K562 (cell line): ENCODE results near the gene ZNF587. TPM values are rescaled to one million over a fixed set of nuclear protein-coding genes. Genes with fewer than 3 reads are reported as not detected.

Experiments
- ATAC-seq: fragments of 200-7000 bp; cut with Tn5 transposase; 3 replicates; pipeline ENCODE4 v1.9.1; 2020; ENCODE audit warnings: moderate library complexity
- BruUV-seq: library from RNA; stranded (reverse); fragments of 400-500 nt; replicated peaks from 2 replicates; lab custom pipeline; 2021; lab: Mats Ljungman, UMichigan
- CTCF ChIA-PET: fragments of 300-600 bp; formaldehyde crosslinking; extraction: SDS; loops from one replicate; lab custom pipeline; 2021; ENCODE audit warnings: low intra/inter-chr PET ratio; lab: Yijun Ruan, JAX
- POLR2A ChIA-PET: fragments of 300-600, 350-650 bp; sonication (Branson Sonifier 250); formaldehyde crosslinking; extraction: SDS; loops from one replicate; lab custom pipeline; 2021; ENCODE audit warnings: antibody characterized with exemption, inconsistent platforms; lab: Yijun Ruan, JAX
- DNase-seq, 4 experiments: peaks; one replicate each; pipeline versions ENCODE4 v3.0.0 to v3.0.0-alpha.2; 2011 to 2018; ENCODE audit warnings: low spot score in 3 of 4, mixed read lengths in 3 of 4; ENCODE audit errors: extremely low read depth in 1 of 4
- FAIRE-seq: peaks from 2 replicates; lab custom pipeline; 2011; peaks lifted over from hg19 to GRCh38; lab: Jason Lieb, UNC
- H2AFZ ChIP-seq: 2 replicates; pipeline ENCODE4 v1.6.0; 2011; ENCODE audit warnings: low read depth, low read length, control low read depth, inconsistent platforms
- H3K27ac ChIP-seq: fragments of 200-600 bp; 3 replicates; pipeline ENCODE4 v1.8.0; 2011; ENCODE audit warnings: low read depth, mild to moderate bottlenecking, control low read depth, inconsistent platforms, low read length, moderate library complexity, mixed read lengths; ENCODE audit errors: extremely low read depth
- H3K27me3 ChIP-seq, 2 experiments: fragments of 300-600 bp in 1 of 2; 2 replicates in 1 of 2; 3 replicates in 1 of 2; pipeline versions ENCODE4 v1.6.0 to v1.8.0; 2011; ENCODE audit warnings: inconsistent platforms in 2 of 2, low read length in 2 of 2, mild to moderate bottlenecking in 1 of 2, mixed read lengths in 1 of 2, moderate library complexity in 1 of 2; ENCODE audit not compliant: control insufficient read depth in 2 of 2, insufficient read depth in 2 of 2
- H3K36me3 ChIP-seq: fragments of 300-600 bp; 3 replicates; pipeline ENCODE4 v1.8.0; 2011; ENCODE audit warnings: mild to moderate bottlenecking, low read length, inconsistent platforms; ENCODE audit not compliant: control insufficient read depth, insufficient read depth
- H3K4me1 ChIP-seq, 2 experiments: fragments of 200-600 bp in 1 of 2; replicated peaks in 1 of 2; 2 replicates in 1 of 2; 3 replicates in 1 of 2; pipeline versions ENCODE4 v1.5.1 to v1.8.0; 2011; ENCODE audit warnings: inconsistent platforms in 2 of 2, low read length in 2 of 2, mild to moderate bottlenecking in 1 of 2, mixed read lengths in 1 of 2, moderate library complexity in 1 of 2; ENCODE audit not compliant: control insufficient read depth in 2 of 2, insufficient read depth in 2 of 2
- H3K4me2 ChIP-seq: 2 replicates; pipeline ENCODE4 v1.6.1; 2011; ENCODE audit warnings: low read length, control low read depth, inconsistent platforms, mixed read lengths; ENCODE audit not compliant: insufficient read depth
- H3K4me3 ChIP-seq: fragments of 200-600 bp; sonication (generic), shearing (Covaris generic); 2 replicates; pipeline ENCODE4 v1.5.1; 2016; ENCODE audit warnings: control low read depth, inconsistent platforms
- H3K79me2 ChIP-seq: fragments of 200-600 bp; 3 replicates; pipeline ENCODE4 v1.8.0; 2011; ENCODE audit warnings: low read length, inconsistent platforms; ENCODE audit not compliant: control insufficient read depth, insufficient read depth
- H3K9ac ChIP-seq, 2 experiments: 2 replicates each; pipeline versions ENCODE4 v1.6.0 to v1.6.1; 2011; ENCODE audit warnings: low read depth in 2 of 2, low read length in 2 of 2, control low read depth in 1 of 2, inconsistent platforms in 1 of 2, mild to moderate bottlenecking in 1 of 2, mixed read lengths in 1 of 2; ENCODE audit not compliant: insufficient read depth in 1 of 2
- H3K9me1 ChIP-seq: one replicate; pipeline ENCODE4 v1.6.0; 2011; ENCODE audit warnings: inconsistent platforms, mild to moderate bottlenecking, low read length, moderate library complexity; ENCODE audit not compliant: control insufficient read depth, insufficient read depth
- H3K9me3 ChIP-seq: replicated peaks from 2 replicates; pipeline ENCODE4 v1.5.1; 2011; ENCODE audit warnings: low read depth, low read length, inconsistent platforms; ENCODE audit not compliant: control insufficient read depth, insufficient read depth
- H4K20me1 ChIP-seq: replicated peaks from 2 replicates; pipeline ENCODE4 v1.6.1; 2011; ENCODE audit warnings: low read length, inconsistent platforms, mixed read lengths; ENCODE audit not compliant: control insufficient read depth, insufficient read depth
- ASH1L ChIP-seq: fragments of 450-650 bp; IDR thresholded peaks from 2 replicates; pipeline ENCODE4 v1.6.1; 2018; ENCODE audit warnings: borderline replicate concordance, mild to moderate bottlenecking, low read depth; ENCODE audit not compliant: partially characterized antibody
- ATF7 ChIP-seq: fragments of 450-650 bp; IDR thresholded peaks from 2 replicates; pipeline ENCODE4 v1.7.1; 2014; ENCODE audit warnings: mild to moderate bottlenecking, moderate library complexity
- HMG20A ChIP-seq: fragments of 450-650 bp; formaldehyde crosslinking; conservative IDR thresholded peaks from 2 replicates; pipeline ENCODE4 v1.4.0; 2020; ENCODE audit warnings: mild to moderate bottlenecking, mixed read lengths
- PHF21A ChIP-seq: fragments of 450-650 bp; IDR thresholded peaks from 2 replicates; pipeline ENCODE4 v1.6.1; 2017; ENCODE audit warnings: low read depth, borderline replicate concordance
- ZNF41 ChIP-seq: fragments of 250-450 bp; sonication (Bioruptor Pico); conservative IDR thresholded peaks from 2 replicates; pipeline ENCODE4 v1.4.0; 2020; ENCODE audit warnings: mild to moderate bottlenecking
- ZNF586 ChIP-seq: fragments of 450-650 bp; formaldehyde crosslinking; conservative IDR thresholded peaks from 2 replicates; pipeline ENCODE4 v1.4.0; 2020; ENCODE audit warnings: mild to moderate bottlenecking, moderate library complexity
- WGBS: fragments of 100-300 bp; shearing (Covaris generic); methylation state at CpG from one replicate; pipeline ENCODE4 v1.1.6; 2016; ENCODE audit warnings: low coverage, mixed read lengths; ENCODE audit not compliant: insufficient coverage; ENCODE audit errors: missing lambda C conversion rate; 5-methylcytosine and 5-hydroxymethylcytosine counted together
- in situ Hi-C: fragments of 300-500 bp; cut with MboI; formaldehyde crosslinking; loops from 4 replicates; pipeline ENCODE4 v1.15.0; 2018; ENCODE audit warnings: inconsistent platforms, mixed read lengths
- intact Hi-C: fragments of 100-400 bp; cut with micrococcal nuclease; formaldehyde crosslinking; loops from 2 replicates; pipeline ENCODE4 v1.14.2; 2022
- polyA plus RNA-seq, 8 experiments: library from polyadenylated mRNA; depleted of rRNA in 4 of 8; stranded (reverse) in 5 of 8; unstranded in 3 of 8; fragments of >200 nt; fragmentation: Nextera tagmentation in 2 of 8; fragmentation: Illumina TruSeq in 1 of 8; extraction: Ambion mirVana in 2 of 8; extraction: Trizol in 1 of 8; gene quantifications; 2 replicates each; pipeline versions ENCODE4 v1.2.1 to v1.2.3, GENCODE V29; 2011 to 2014; ENCODE audit warnings: inconsistent platforms in 1 of 8, missing spikeins in 1 of 8
- total RNA-seq, 7 experiments: library from RNA; depleted of rRNA in 6 of 7; stranded (reverse); fragments of >200 nt in 6 of 7; fragmentation: Illumina TruSeq in 2 of 7; extraction: Trizol in 2 of 7; gene quantifications; 2 replicates each; pipeline versions ENCODE4 v1.2.1 to v1.2.3, GENCODE V29; 2011 to 2021; ENCODE audit warnings: low replicate concordance in 1 of 7
- TF ChIP-seq, protein P1 (sequence below), 2 experiments: fragments of 450-650 bp; conservative IDR thresholded peaks; 2 replicates each; pipeline ENCODE4 v1.6.1; 2017; ENCODE audit warnings: mild to moderate bottlenecking in 2 of 2, moderate library complexity in 2 of 2

Gene ZNF587
- total and polyA plus RNA-seq, 9 of the 15 experiments (the other 6 are each of a cell fraction or from before 2014, with no cell fraction given), result 3.2 to 42.0 (median 24.9) TPM

GRCh38 chr19:57817976-57818375 is 31.7 kb upstream of the ZNF587 start:
- H3K79me2 ChIP-seq, result peaks cover 54% of the 10 kb centered on the region
- H3K27ac ChIP-seq, result no peak overlapping the region
- peaks cover 26% of the 10 kb centered on the region for H3K36me3 ChIP-seq
- WGBS, result 98% methylated on average over 14 of the region's 14 CpGs
- intact Hi-C loops (no loop called here), in situ Hi-C loops (no loop called here)
- CTCF ChIA-PET, result no interaction called here
- POLR2A ChIA-PET, result no interaction called here
- no peak for FAIRE-seq
- ATAC-seq, result no peak
- no peaks in the 10 kb centered on the region for H4K20me1 ChIP-seq
- no peaks in the 10 kb centered on the region for H3K9me3 ChIP-seq
- no peaks in the 10 kb centered on the region for H3K27me3 ChIP-seq
- BruUV-seq, result no TSS peak
- TF ChIP-seq, protein P1, sequence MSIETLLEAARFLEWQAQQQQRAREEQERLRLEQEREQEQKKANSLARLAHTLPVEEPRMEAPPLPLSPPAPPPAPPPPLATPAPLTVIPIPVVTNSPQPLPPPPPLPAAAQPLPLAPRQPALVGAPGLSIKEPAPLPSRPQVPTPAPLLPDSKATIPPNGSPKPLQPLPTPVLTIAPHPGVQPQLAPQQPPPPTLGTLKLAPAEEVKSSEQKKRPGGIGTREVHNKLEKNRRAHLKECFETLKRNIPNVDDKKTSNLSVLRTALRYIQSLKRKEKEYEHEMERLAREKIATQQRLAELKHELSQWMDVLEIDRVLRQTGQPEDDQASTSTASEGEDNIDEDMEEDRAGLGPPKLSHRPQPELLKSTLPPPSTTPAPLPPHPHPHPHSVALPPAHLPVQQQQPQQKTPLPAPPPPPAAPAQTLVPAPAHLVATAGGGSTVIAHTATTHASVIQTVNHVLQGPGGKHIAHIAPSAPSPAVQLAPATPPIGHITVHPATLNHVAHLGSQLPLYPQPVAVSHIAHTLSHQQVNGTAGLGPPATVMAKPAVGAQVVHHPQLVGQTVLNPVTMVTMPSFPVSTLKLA (conservative IDR thresholded peaks at IDR 0.05), result no peak
- TF ChIP-seq HMG20A (CRISPR knock-in tag) (no peak), ZNF586 (CRISPR knock-in tag) (no peak), PHF21A (no peak), ATF7 (no peak), ZNF41 (no peak), ASH1L (no peak)
- H3K4me3 ChIP-seq, result no peak overlapping the region
- no peaks in the 10 kb centered on the region for H3K9me1 ChIP-seq
- H3K9ac ChIP-seq, result no peak overlapping the region
- no peak overlapping the region for H3K4me2 ChIP-seq
- no peak overlapping the region for H2AFZ ChIP-seq
- DNase-seq, result no peak
- peaks cover 6 to 22% of the 10 kb centered on the region in 2 experiments; a peak in 4 of 5 replicates for H3K4me1 ChIP-seq
